CD4-positive, alpha-beta T cell treated with Interleukin-10 for 1 hour (primary cell): Measurements from ENCODE around the gene KIDINS220.

Experiments used
- DNase-seq: peaks from one replicate; pipeline ENCODE4 v3.0.0-alpha.2; 2020

Gene KIDINS220

DNA sequence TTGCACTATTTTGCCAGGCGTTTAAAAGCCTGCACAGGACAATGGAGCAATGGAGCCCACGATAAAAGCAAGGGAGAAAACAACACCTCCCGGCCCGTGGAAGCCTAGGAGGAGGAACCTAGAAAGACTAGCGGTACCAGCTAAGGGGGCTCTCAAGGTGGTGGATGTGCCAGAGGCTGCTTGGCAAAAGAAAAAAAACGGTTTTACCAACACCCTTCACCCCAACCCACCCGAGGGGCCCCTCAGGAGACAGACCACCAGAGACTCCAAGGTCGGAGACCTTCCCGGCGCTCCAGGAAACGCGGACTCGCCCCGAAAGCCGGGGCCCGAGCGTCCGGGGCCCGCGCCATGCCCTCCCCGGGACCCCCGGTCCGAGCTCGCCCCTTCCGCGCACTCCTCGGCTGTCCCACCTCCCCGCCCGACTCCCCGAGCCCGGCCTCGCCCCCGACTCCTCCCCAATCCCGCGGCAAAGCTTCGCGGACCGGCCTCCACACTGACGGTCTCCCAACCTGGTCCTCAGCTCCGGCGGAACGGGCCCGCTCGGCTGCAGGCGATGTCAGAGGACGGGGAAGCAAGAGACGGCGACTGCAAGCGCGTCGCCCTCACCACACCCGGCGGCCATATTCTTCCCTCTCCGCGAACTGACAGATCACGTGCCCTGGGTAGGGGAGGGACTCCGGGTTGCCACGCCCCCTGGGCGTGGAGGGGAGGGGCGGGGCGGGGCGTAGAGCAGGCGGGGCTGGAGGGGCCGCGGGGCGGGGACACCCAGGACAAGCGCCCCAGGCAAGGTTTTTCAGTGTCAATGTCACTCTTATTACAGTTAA lies at the start of gene KIDINS220:
KIDINS220 (minus strand) TSS at position 643 of the 824 bp plus-strand sequence. CDS start 10,520 bp downstream, outside the sequence.
- peak; percentile 92 for DNase-seq

GRCh38 chr2:8886876-8887275 lies 49.5 kb upstream of the KIDINS220 start:
- no peak for DNase-seq

DNA sequence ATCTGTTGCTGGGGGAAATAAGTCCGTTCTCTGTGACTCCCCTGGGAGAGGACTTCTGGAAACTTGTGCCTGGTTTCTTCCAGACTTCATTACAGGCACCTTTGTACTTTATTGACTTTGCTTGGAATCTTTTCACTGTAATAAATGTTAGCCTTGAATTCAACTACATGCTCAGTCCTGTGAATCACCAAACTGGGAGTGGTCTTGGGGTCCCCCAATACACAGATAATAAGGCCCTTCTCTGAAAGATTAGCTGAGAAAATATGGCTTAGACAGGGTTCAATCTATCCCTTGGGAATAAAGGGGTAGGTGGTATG lies 48.7 kb upstream of the KIDINS220 start:
- DNase-seq, result no peak

- no peak for DNase-seq
Observed at GRCh38 chr2:8885449-8886201, 48.2 kb upstream of the KIDINS220 start.

DNA sequence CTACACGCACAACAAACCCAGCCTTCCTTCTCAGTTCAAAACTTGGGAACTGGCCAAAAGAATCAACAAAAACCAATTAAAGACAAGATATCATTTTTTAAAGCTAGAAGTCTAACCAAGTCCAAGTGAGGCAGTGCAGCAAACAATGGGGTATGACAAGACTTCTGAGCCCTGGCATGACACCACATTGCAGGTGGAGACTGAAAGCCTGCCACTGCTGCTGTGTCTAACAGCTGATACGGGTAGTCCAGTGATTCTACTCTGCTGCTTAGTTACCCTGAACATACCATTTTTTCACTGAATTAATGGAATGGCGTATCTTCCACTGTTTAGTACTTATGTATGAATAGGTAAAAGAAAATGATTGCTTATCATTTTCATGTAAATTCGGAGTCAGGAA lies 47.4 kb upstream of the KIDINS220 start:
- DNase-seq, result no peak

DNA sequence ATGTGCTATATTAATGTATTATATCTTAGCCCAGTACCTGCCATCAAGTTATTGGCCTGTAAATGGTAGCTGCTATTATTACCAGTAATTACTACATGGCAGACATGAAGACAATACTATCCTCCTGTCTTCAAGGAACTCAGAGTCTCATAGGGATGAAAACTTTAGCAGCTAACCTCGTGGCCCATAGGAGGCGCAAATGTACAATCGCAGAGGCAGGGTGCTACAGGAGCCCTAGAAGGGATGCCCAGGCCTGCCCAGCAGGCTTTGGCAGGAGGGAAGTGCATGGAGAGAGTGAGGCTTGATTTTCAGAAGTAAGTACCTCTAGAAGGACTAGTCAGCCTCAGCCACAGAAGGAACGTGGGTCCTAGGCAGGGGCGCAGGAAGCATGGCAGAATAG lies 44.7 kb upstream of the KIDINS220 start:
- DNase-seq, result no peak

DNA sequence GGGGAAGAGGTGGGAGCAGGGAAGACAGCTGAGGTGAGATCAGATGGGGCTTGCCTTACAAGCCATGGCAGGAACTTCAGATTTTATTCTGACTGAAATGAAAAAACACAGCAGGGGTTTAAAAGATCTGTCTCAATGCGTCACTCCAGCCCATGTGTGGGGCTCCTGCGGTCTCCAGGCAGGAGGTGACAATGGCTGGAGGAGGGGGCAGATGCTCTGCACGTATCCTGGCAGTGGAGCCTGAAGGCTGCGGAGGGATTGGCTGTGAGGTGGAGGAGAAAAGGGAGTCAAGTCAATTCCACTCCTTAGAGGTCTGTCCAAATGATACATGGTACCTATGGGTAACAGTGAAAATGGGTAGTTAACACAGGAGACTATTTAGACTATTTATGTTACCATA lies 40.5 kb upstream of the KIDINS220 start:
- DNase-seq, result no peak

GRCh38 chr2:8877332-8877731 lies 39.9 kb upstream of the KIDINS220 start:
- DNase-seq, result no peak

DNA sequence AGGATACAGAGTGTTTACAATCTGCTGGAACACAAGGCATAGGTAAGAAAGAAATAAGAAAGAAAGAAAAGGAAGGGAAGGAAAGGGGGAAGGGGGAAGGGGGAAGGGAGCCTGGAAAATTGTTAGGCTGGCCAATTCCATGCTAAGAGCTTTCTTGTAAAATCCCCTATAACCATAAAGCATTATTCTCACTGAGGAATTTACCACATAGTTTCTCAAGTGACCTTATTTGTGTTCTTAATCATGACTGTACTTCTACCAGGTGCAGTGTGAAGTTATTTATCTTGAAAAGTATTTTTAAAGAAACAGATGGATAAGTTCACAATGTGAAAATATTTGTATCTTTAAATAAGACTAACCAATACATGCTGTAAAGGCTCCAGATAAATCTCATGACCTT lies 39.2 kb upstream of the KIDINS220 start:
- no peak for DNase-seq

DNA sequence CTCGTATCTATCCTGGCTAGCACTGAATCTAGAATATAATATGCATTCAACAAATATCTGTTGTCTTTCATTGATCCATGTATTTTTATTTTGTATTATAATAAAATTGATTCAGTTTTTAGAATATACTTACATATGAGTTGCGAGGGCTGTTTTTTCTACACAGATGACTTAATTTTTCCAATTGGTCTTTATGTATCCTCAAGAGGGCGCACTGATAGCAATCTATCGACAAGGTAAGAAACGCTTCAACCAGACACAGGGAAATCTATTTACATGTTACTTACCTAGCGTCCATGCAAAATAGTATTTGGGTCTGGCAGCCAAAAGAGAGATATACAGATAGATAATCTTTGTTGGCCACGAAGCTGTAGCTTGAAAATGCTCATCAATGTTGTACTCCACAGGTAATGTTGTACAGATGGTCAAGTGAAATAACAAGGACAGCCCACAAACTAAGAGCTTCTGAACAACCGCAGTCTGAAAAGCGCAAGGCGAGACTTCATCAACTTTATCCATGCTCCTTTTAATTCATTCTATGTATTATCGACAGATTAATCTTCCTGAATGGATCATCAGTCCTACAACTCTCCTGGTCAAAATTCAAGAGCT lies 35.5 kb upstream of the KIDINS220 start:
- peak; percentile 21 for DNase-seq

DNA sequence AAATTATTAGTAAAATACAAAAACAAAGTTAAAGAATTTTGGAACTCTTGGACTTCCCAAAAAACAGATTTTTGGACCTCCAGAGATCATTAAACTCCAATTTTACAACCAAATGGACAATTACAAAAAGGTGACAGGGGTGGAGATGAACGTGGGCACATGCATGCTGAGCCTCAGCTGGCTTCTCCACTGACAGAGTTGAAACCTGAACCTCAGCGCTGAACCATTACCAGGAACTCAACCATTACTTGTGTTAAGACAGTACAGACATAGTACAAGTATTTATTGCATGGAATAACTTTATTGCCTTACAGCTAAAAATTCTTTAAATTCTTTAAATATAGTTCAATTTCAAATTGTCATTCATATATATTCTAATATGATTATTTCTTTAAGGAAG lies 33.0 kb upstream of the KIDINS220 start:
- no peak for DNase-seq

DNA sequence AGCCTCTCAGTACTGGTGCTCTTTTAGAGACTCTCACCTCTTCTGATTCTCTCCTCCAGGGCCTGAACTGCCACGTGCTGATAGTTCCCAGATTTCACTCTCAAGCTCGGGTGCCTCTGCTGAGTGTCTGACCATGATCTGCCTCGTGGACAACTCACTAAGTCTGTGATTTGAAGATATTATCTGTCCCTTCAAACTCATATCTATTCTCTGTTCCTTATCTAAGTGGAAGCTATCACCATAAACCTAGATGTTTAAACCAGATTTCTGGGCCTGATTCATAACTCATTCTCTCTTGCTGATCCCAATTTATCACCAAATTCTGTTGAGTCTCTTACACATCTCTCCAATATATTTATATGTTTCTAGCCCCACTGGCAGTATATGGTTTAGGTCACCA lies 29.9 kb upstream of the KIDINS220 start:
- DNase-seq, result no peak

- no peak for DNase-seq
Observed at GRCh38 chr2:8863331-8863953, 26.0 kb upstream of the KIDINS220 start.

DNA sequence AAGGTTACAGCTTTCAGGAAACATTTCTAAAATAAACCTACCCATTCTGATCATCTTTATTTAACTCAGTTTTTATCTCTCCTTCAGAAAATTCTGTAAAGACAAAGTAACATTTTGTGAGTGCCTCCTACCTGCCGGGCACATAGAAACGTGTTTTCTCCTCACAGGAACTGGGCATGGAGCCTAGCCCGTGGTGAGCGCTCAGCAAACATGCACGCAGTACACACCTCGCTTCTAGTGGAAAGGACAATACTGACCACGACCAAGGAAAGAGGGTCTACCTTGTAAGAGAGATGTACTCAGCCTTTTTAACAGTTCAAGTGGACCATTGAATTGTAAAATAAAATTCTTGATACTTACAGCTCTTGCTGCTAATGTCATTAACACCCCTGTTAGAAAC lies 24.8 kb upstream of the KIDINS220 start:
- no peak for DNase-seq

GRCh38 chr2:8861797-8862196 lies 24.4 kb upstream of the KIDINS220 start:
- DNase-seq, result no peak

- DNase-seq, result no peak
Observed at GRCh38 chr2:8860239-8860638, 22.8 kb upstream of the KIDINS220 start.

- DNase-seq, result no peak
Observed at GRCh38 chr2:8858910-8859309, 21.5 kb upstream of the KIDINS220 start.

- DNase-seq, result no peak
Observed at GRCh38 chr2:8858264-8858663, 20.9 kb upstream of the KIDINS220 start.

- no peak for DNase-seq
Observed at GRCh38 chr2:8857709-8858108, 20.3 kb upstream of the KIDINS220 start.

DNA sequence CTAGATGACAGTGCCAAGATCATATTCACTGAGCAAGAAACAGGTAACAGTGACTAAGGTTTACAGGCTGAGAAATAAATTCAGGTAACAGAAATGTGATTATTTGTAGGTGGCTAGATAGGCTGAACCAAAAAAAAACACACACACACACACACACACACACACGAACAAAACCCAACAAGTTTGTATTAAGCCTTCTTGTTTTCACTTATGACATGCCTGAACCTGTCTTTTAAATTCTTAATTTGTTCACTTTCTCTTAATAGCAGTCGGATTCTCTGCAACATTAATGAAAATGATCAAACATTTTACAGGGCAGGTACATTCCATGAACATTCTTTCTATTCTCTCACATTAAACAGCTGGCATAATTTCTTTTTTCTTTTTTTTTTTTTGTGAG lies 18.8 kb upstream of the KIDINS220 start:
- DNase-seq, result no peak

DNA sequence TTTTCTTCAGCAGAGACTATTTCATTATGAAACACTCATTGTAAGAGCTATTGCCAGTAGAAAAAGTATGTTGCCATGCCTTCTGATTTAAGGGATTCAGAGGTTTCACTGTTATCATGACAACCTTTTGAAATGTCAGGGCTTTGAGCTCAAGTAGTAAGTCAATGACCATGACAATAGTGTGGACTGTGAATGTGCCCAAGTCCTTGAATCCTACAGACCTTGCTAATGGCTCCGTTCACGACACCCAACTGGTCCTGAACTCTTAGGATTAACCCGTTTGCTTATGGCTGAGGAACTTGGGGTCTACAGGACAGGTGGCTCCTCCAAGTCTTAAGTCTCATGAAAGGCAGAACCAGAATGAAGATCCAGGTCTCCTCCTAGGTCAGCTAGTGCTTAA lies 17.6 kb upstream of the KIDINS220 start:
- DNase-seq, result no peak

DNA sequence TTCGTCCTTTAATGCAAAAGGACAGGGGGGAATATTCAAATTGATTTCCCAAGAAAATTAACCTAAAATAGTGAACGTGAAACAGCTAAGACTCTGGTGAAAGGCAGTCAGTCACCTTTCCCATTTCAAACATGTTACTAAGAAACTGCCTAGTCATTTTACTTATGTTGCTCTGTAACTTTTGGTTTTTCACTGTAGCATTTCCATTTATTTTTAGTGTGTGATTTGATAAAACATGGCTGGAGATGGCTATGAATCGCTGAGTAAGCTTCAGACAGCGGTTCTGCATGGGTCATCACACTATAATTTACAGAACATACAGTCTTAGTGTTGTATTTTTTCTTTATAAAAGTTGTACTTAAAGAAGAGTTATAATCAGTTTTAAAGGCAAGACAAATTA lies 16.0 kb upstream of the KIDINS220 start:
- DNase-seq, result no peak

GRCh38 chr2:8851811-8852560 lies 14.6 kb upstream of the KIDINS220 start:
- no peak for DNase-seq
